ENCODE results near the gene JARID2. TPM values are rescaled to one million over a fixed set of nuclear protein-coding genes. Genes with fewer than 3 reads are reported as not detected.

The JARID2 gene
- total and polyA plus RNA-seq, 2 of the 8 experiments (the other 6 are each of a cell fraction or from before 2014, with no cell fraction given) = 60.1 to 239 TPM

DNA sequence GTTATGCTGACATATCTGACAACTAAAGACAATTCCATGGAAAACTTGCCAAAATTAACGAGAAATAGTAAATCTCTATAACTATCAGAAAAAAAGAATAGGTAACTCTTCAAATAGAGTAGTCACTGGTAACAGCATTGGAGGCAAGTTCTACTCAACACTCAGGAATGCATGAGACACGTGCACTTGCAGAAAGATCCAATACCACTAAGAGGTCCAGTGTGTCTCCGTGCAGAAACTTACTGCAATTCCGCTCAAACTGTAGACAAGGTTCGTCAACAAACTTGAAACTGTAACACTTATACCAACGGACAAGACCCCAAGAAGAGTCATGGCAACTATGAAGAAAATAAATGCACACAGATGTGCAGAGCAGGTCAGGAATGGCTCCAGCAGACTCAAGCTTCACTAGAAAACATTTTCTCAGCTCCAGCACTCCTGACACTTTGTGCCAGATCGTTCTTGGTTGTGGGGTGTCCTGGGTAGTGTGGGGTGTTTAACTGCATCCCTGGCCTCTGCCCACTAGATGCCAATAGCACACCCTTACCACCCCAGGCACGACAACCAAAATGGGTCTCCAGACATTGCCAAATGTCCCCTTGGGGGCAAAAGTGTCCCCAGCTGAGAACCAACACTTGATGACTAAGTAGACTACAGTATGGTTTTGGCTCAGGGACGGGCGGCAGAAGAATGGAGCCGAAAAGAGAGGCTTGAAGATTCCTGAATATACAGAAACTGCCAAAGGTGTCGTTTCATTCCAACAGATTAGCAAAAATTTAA lies 282.2 kb downstream of the JARID2 start (continued):
- TF ChIP-seq, protein P1, sequence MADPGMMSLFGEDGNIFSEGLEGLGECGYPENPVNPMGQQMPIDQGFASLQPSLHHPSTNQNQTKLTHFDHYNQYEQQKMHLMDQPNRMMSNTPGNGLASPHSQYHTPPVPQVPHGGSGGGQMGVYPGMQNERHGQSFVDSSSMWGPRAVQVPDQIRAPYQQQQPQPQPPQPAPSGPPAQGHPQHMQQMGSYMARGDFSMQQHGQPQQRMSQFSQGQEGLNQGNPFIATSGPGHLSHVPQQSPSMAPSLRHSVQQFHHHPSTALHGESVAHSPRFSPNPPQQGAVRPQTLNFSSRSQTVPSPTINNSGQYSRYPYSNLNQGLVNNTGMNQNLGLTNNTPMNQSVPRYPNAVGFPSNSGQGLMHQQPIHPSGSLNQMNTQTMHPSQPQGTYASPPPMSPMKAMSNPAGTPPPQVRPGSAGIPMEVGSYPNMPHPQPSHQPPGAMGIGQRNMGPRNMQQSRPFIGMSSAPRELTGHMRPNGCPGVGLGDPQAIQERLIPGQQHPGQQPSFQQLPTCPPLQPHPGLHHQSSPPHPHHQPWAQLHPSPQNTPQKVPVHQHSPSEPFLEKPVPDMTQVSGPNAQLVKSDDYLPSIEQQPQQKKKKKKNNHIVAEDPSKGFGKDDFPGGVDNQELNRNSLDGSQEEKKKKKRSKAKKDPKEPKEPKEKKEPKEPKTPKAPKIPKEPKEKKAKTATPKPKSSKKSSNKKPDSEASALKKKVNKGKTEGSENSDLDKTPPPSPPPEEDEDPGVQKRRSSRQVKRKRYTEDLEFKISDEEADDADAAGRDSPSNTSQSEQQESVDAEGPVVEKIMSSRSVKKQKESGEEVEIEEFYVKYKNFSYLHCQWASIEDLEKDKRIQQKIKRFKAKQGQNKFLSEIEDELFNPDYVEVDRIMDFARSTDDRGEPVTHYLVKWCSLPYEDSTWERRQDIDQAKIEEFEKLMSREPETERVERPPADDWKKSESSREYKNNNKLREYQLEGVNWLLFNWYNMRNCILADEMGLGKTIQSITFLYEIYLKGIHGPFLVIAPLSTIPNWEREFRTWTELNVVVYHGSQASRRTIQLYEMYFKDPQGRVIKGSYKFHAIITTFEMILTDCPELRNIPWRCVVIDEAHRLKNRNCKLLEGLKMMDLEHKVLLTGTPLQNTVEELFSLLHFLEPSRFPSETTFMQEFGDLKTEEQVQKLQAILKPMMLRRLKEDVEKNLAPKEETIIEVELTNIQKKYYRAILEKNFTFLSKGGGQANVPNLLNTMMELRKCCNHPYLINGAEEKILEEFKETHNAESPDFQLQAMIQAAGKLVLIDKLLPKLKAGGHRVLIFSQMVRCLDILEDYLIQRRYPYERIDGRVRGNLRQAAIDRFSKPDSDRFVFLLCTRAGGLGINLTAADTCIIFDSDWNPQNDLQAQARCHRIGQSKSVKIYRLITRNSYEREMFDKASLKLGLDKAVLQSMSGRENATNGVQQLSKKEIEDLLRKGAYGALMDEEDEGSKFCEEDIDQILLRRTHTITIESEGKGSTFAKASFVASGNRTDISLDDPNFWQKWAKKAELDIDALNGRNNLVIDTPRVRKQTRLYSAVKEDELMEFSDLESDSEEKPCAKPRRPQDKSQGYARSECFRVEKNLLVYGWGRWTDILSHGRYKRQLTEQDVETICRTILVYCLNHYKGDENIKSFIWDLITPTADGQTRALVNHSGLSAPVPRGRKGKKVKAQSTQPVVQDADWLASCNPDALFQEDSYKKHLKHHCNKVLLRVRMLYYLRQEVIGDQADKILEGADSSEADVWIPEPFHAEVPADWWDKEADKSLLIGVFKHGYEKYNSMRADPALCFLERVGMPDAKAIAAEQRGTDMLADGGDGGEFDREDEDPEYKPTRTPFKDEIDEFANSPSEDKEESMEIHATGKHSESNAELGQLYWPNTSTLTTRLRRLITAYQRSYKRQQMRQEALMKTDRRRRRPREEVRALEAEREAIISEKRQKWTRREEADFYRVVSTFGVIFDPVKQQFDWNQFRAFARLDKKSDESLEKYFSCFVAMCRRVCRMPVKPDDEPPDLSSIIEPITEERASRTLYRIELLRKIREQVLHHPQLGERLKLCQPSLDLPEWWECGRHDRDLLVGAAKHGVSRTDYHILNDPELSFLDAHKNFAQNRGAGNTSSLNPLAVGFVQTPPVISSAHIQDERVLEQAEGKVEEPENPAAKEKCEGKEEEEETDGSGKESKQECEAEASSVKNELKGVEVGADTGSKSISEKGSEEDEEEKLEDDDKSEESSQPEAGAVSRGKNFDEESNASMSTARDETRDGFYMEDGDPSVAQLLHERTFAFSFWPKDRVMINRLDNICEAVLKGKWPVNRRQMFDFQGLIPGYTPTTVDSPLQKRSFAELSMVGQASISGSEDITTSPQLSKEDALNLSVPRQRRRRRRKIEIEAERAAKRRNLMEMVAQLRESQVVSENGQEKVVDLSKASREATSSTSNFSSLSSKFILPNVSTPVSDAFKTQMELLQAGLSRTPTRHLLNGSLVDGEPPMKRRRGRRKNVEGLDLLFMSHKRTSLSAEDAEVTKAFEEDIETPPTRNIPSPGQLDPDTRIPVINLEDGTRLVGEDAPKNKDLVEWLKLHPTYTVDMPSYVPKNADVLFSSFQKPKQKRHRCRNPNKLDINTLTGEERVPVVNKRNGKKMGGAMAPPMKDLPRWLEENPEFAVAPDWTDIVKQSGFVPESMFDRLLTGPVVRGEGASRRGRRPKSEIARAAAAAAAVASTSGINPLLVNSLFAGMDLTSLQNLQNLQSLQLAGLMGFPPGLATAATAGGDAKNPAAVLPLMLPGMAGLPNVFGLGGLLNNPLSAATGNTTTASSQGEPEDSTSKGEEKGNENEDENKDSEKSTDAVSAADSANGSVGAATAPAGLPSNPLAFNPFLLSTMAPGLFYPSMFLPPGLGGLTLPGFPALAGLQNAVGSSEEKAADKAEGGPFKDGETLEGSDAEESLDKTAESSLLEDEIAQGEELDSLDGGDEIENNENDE (IDR thresholded peaks at IDR 0.05; ENCODE audit: insufficient replicate concordance, low read length) = no peak
- TF ChIP-seq CHD1 (IDR thresholded peaks at IDR 0.05; ENCODE audit: low read depth, low read length) (no peak), FOSL1 (IDR thresholded peaks at IDR 0.05; ENCODE audit: insufficient read depth, low read depth, low read length) (no peak), BRCA1 (IDR thresholded peaks at IDR 0.05; ENCODE audit: low read depth, low read length) (no peak), CEBPB (IDR thresholded peaks at IDR 0.05; ENCODE audit: low read depth, low read length) (no peak), KDM1A (IDR thresholded peaks at IDR 0.05; ENCODE audit: borderline replicate concordance, low read length) (no peak)
- TF ChIP-seq, protein P2, sequence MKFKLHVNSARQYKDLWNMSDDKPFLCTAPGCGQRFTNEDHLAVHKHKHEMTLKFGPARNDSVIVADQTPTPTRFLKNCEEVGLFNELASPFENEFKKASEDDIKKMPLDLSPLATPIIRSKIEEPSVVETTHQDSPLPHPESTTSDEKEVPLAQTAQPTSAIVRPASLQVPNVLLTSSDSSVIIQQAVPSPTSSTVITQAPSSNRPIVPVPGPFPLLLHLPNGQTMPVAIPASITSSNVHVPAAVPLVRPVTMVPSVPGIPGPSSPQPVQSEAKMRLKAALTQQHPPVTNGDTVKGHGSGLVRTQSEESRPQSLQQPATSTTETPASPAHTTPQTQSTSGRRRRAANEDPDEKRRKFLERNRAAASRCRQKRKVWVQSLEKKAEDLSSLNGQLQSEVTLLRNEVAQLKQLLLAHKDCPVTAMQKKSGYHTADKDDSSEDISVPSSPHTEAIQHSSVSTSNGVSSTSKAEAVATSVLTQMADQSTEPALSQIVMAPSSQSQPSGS (IDR thresholded peaks at IDR 0.05; ENCODE audit: low read length) = no peak
